Nephron progenitor cell (in vitro differentiated cells): ENCODE measurements around the gene ARHGEF2.
A peak's percentile ranks its signal among the peaks of the same experiment; 100 is the strongest.
"Not testable (repeated sequence)": the region's sequence is repeated elsewhere in the genome, so short reads cannot be mapped to it uniquely, and the experiment has no call there.

Experiments
- DNase-seq: peaks from one replicate; pipeline ENCODE4 v3.0.0; 2021
- H3K27ac Mint-ChIP-seq: 2 replicates; pipeline ENCODE4 v1.8.0; 2021; ENCODE audit warnings: mild to moderate bottlenecking, moderate library complexity, mixed read lengths
- H3K27me3 Mint-ChIP-seq: 2 replicates; pipeline ENCODE4 v1.8.0; 2021; ENCODE audit warnings: mild to moderate bottlenecking, low read depth, mixed read lengths; ENCODE audit not compliant: poor library complexity
- H3K36me3 Mint-ChIP-seq: 2 replicates; pipeline ENCODE4 v1.8.0; 2021; ENCODE audit warnings: low read depth, mixed read lengths
- H3K4me1 Mint-ChIP-seq: 2 replicates; pipeline ENCODE4 v1.8.0; 2021; ENCODE audit warnings: mixed read lengths
- H3K4me3 Mint-ChIP-seq: 2 replicates; pipeline ENCODE4 v1.8.0; 2021; ENCODE audit warnings: mild to moderate bottlenecking, moderate library complexity, mixed read lengths
- H3K9me3 Mint-ChIP-seq: 2 replicates; pipeline ENCODE4 v1.8.0; 2021; ENCODE audit warnings: mild to moderate bottlenecking, moderate library complexity, mixed read lengths
- TF ChIP-seq, protein P1 (sequence below): fragments of 200-600 bp; sonication (generic); IDR thresholded peaks from 2 replicates; pipeline ENCODE4 v1.5.0; 2021; ENCODE audit warnings: antibody characterized with exemption

The ARHGEF2 gene

DNA sequence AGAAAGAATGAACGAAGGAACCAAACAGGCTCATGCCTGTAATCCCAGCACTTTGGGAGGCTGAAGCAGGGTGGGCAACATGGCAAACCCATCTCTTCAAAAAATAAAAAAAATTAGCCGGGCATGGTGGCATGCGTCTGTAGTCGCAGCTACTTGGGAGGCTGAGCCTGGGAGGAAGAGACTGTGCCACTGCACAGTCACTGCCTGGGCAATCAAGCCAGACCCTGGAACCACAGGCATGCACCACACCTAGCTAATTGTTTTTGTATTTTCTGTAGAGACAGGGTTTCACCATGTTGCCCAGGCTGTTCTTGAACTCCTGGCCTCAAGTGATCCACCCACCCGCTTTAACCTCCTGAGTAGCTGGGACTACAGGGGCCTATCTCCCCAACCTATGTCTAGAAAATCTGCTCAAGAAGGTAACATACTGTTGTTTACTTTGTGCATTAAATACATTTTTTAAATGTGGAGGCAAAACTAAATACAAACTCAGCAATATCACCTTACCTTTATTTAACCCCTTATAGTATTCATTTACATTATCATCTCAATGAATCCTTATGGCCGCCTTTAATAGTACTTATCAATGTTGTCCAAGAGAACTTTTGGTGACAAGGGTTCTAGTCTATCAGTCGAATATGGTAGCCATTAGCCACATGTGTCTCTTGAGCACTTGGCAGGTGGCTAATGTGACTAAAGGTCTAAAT lies 46.9 kb downstream of the ARHGEF2 start:
- peak overlapping the region; percentile 78 for H3K4me3 Mint-ChIP-seq

DNA sequence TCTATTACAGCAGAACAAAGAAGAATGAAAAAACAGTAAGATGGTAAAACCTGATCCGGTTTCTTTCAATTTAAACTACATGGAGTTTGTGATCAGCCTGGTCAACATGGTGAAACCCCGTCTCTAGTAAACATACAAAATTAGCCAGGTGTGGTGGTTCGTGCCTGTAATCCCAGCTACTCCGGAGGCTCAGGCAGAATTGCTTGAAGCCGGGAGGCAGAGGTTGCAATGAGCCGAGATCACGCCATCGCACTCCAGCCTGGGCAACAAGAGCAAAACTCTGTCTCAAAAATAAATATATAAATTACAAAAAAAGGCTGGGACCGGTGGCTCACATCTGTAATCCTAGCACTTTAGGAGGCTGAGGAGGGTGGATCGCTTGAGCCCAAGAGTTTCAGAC lies 47.6 kb downstream of the ARHGEF2 start:
- Mint-ChIP-seq H3K36me3 (peaks cover 69% of the 10 kb centered on the region), H3K27ac (peak overlapping the region; percentile 95), H3K4me3 (peak overlapping the region; percentile 78)
- H3K27me3 Mint-ChIP-seq, DNase-seq, H3K4me1 Mint-ChIP-seq, H3K9me3 Mint-ChIP-seq: not testable (repeated sequence)

More for the DNA sequence above, 46.9 kb downstream of the ARHGEF2 start:
- H3K27me3 Mint-ChIP-seq = no peaks in the 10 kb centered on the region
- no peak for DNase-seq
- TF ChIP-seq, protein P1, sequence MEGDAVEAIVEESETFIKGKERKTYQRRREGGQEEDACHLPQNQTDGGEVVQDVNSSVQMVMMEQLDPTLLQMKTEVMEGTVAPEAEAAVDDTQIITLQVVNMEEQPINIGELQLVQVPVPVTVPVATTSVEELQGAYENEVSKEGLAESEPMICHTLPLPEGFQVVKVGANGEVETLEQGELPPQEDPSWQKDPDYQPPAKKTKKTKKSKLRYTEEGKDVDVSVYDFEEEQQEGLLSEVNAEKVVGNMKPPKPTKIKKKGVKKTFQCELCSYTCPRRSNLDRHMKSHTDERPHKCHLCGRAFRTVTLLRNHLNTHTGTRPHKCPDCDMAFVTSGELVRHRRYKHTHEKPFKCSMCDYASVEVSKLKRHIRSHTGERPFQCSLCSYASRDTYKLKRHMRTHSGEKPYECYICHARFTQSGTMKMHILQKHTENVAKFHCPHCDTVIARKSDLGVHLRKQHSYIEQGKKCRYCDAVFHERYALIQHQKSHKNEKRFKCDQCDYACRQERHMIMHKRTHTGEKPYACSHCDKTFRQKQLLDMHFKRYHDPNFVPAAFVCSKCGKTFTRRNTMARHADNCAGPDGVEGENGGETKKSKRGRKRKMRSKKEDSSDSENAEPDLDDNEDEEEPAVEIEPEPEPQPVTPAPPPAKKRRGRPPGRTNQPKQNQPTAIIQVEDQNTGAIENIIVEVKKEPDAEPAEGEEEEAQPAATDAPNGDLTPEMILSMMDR = no peak
- no peaks in the 10 kb centered on the region for H3K4me1 Mint-ChIP-seq
- H3K27ac Mint-ChIP-seq = no peak overlapping the region
- H3K36me3 Mint-ChIP-seq = peaks cover 62% of the 10 kb centered on the region
- H3K9me3 Mint-ChIP-seq = no peaks in the 10 kb centered on the region

DNA sequence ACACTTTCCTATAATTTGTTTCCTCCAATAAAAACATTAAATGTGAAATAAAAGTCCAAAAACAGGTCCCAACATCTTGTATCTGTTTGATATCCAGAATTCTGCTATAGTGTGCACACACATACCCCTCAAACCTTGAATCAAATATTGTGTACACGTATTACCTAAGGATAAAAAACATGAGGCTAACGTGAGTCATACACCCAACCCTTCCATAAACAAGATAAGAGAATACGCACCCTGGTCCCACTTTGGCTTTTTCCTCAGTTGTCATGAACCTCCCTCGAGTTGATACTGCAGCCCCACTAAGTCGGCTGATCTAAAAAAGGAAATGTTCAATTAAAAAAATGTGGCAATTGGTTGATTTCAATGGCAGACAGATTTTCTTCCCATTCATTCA lies 49.3 kb downstream of the ARHGEF2 start:
- TF ChIP-seq, protein P1 = no peak
- Mint-ChIP-seq H3K27me3 (no peaks in the 10 kb centered on the region), H3K9me3 (no peaks in the 10 kb centered on the region), H3K4me1 (no peaks in the 10 kb centered on the region), H3K36me3 (peaks cover 76% of the 10 kb centered on the region), H3K27ac (no peak overlapping the region), H3K4me3 (no peak overlapping the region)
- no peak for DNase-seq

- Mint-ChIP-seq H3K27ac (peak overlapping the region; percentile 65), H3K4me1 (no peaks in the 10 kb centered on the region), H3K9me3 (no peaks in the 10 kb centered on the region), H3K36me3 (peaks cover 84% of the 10 kb centered on the region), H3K4me3 (no peak overlapping the region), H3K27me3 (no peaks in the 10 kb centered on the region)
- TF ChIP-seq, protein P1 = no peak
- no peak for DNase-seq
Measured at GRCh38 chr1:155925506-155925905, 52.8 kb downstream of the ARHGEF2 start.

DNA sequence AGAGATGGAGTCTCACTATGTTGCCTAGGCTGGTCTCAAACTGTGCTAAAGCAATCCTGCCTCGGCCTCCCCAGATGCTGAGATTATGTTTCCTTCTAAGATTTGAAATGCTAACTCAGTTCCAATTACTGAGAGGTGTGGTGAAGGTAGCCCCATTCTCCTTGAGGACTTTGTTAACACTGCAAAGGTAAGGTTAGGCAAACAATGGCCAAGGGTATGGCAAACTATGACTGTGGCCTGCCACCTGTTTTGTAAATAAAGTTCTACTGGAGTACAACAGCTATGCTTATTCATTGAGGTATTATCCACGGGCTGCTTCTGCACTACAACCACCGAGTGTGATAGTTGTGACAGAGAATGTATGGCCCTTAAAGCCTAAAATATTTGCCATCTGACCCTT lies 57.6 kb downstream of the ARHGEF2 start:
- Mint-ChIP-seq H3K9me3 (no peaks in the 10 kb centered on the region), H3K27me3 (no peaks in the 10 kb centered on the region), H3K27ac (no peak overlapping the region), H3K36me3 (peaks cover 76% of the 10 kb centered on the region), H3K4me1 (no peaks in the 10 kb centered on the region), H3K4me3 (no peak overlapping the region)
- TF ChIP-seq, protein P1 = no peak
- no peak for DNase-seq

- TF ChIP-seq, protein P1 = no peak
- Mint-ChIP-seq H3K9me3 (no peaks in the 10 kb centered on the region), H3K27me3 (no peaks in the 10 kb centered on the region), H3K27ac (no peak overlapping the region), H3K36me3 (peaks cover 71% of the 10 kb centered on the region), H3K4me3 (no peak overlapping the region), H3K4me1 (no peaks in the 10 kb centered on the region)
- no peak for DNase-seq
Measured at GRCh38 chr1:155919801-155920200, 58.5 kb downstream of the ARHGEF2 start.
